Activated CD8-positive, alpha-beta T cell treated with anti-CD3 and anti-CD28 coated beads for 36 hours (primary cell): ENCODE measurements around the gene CTDSPL. TPM values are rescaled to one million over a fixed set of nuclear protein-coding genes. Genes with fewer than 3 reads are reported as not detected.

ENCODE experiments used
- ATAC-seq: fragments of 200-7000 bp; cut with Tn5 transposase; one replicate; pipeline ENCODE4 v1.10.0; 2021; ENCODE audit warnings: mild to moderate bottlenecking, moderate library complexity
- CTCF ChIA-PET: fragments of 350-600 bp; sonication (Branson Sonifier 250); formaldehyde crosslinking; loops from one replicate; lab custom pipeline; 2021; ENCODE audit warnings: antibody characterized with exemption; lab: Charles Lee
- POLR2A ChIA-PET: fragments of 350-600 bp; sonication (Branson Sonifier 250); formaldehyde crosslinking; loops from one replicate; lab custom pipeline; 2021; ENCODE audit warnings: antibody characterized with exemption; lab: Charles Lee
- DNase-seq: peaks from one replicate; pipeline ENCODE4 v3.0.0-alpha.2; 2020
- H3K27ac Mint-ChIP-seq: one replicate; pipeline ENCODE4 v1.8.0; 2021; ENCODE audit warnings: mild to moderate bottlenecking, mixed read lengths
- H3K27me3 Mint-ChIP-seq: one replicate; pipeline ENCODE4 v1.8.0; 2021; ENCODE audit warnings: mixed read lengths
- H3K36me3 Mint-ChIP-seq: one replicate; pipeline ENCODE4 v1.8.0; 2021; ENCODE audit warnings: low read depth, mixed read lengths
- H3K4me1 Mint-ChIP-seq: one replicate; pipeline ENCODE4 v1.8.0; 2021; ENCODE audit warnings: low read depth, mixed read lengths
- H3K4me3 Mint-ChIP-seq: one replicate; pipeline ENCODE4 v1.8.0; 2021; ENCODE audit warnings: mild to moderate bottlenecking, moderate library complexity, mixed read lengths
- H3K9me3 Mint-ChIP-seq: one replicate; pipeline ENCODE4 v1.8.0; 2021; ENCODE audit warnings: mixed read lengths
- intact Hi-C: fragments of 100-400 bp; cut with micrococcal nuclease; formaldehyde crosslinking; loops from one replicate; pipeline ENCODE4 v1.10.0; 2022
- total RNA-seq, 2 experiments: library from RNA; stranded (reverse); gene quantifications; one replicate each; pipeline ENCODE4 v1.2.3, GENCODE V29; 2021
- TF ChIP-seq, protein P1 (sequence below): fragments of 200-600 bp; IDR thresholded peaks from one replicate; pipeline ENCODE4 v1.8.0; 2022; ENCODE audit warnings: antibody characterized with exemption, mild to moderate bottlenecking

Gene CTDSPL
- total RNA-seq, 2 experiments from 2014 or later: 1.2 to 1.7 TPM

- no peak for DNase-seq
- Mint-ChIP-seq H3K36me3 (no peaks in the 10 kb centered on the region), H3K27ac (no peak overlapping the region), H3K27me3 (peaks cover 3% of the 10 kb centered on the region), H3K4me1 (no peaks in the 10 kb centered on the region), H3K9me3 (no peaks in the 10 kb centered on the region), H3K4me3 (no peak overlapping the region)
- CTCF ChIA-PET: no interaction called here
- intact Hi-C loops: no loop called here
- POLR2A ChIA-PET: no interaction called here
- TF ChIP-seq, protein P1, sequence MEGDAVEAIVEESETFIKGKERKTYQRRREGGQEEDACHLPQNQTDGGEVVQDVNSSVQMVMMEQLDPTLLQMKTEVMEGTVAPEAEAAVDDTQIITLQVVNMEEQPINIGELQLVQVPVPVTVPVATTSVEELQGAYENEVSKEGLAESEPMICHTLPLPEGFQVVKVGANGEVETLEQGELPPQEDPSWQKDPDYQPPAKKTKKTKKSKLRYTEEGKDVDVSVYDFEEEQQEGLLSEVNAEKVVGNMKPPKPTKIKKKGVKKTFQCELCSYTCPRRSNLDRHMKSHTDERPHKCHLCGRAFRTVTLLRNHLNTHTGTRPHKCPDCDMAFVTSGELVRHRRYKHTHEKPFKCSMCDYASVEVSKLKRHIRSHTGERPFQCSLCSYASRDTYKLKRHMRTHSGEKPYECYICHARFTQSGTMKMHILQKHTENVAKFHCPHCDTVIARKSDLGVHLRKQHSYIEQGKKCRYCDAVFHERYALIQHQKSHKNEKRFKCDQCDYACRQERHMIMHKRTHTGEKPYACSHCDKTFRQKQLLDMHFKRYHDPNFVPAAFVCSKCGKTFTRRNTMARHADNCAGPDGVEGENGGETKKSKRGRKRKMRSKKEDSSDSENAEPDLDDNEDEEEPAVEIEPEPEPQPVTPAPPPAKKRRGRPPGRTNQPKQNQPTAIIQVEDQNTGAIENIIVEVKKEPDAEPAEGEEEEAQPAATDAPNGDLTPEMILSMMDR: no peak
- no peak for ATAC-seq
These were observed 29.5 kb downstream of the CTDSPL start for GRCh38 chr3:37891227-37891626.

GRCh38 chr3:37892927-37893600 lies 31.4 kb downstream of the CTDSPL start:
- H3K4me3 Mint-ChIP-seq: no peak overlapping the region
- H3K4me1 Mint-ChIP-seq: no peaks in the 10 kb centered on the region
- no peaks in the 10 kb centered on the region for H3K36me3 Mint-ChIP-seq
- DNase-seq (no peak), ATAC-seq (no peak)
- TF ChIP-seq, protein P1: no peak
- H3K27ac Mint-ChIP-seq: no peak overlapping the region
- ChIA-PET CTCF (interaction anchor here (0.9 to 1.2 kb wide), 2 partner anchors 29 to 37 kb away, joined by 3 read pairs; no protein-coding TSS in a partner anchor), POLR2A (no interaction called here)
- no peaks in the 10 kb centered on the region for H3K9me3 Mint-ChIP-seq
- peaks cover 3% of the 10 kb centered on the region for H3K27me3 Mint-ChIP-seq
- intact Hi-C loops: no loop called here

GRCh38 chr3:37896827-37897226 lies 35.1 kb downstream of the CTDSPL start:
- Mint-ChIP-seq H3K9me3 (no peaks in the 10 kb centered on the region), H3K4me3 (no peak overlapping the region), H3K27me3 (peaks cover 3% of the 10 kb centered on the region), H3K4me1 (peaks cover 11% of the 10 kb centered on the region), H3K36me3 (no peaks in the 10 kb centered on the region), H3K27ac (no peak overlapping the region)
- ATAC-seq (no peak), DNase-seq (no peak)
- TF ChIP-seq, protein P1: no peak
- intact Hi-C loops: no loop called here
- ChIA-PET CTCF (interaction anchor here (0.9 to 1.3 kb wide), 2 partner anchors 70 to 77 kb away, joined by 3 read pairs; no protein-coding TSS in a partner anchor), POLR2A (no interaction called here)

DNA sequence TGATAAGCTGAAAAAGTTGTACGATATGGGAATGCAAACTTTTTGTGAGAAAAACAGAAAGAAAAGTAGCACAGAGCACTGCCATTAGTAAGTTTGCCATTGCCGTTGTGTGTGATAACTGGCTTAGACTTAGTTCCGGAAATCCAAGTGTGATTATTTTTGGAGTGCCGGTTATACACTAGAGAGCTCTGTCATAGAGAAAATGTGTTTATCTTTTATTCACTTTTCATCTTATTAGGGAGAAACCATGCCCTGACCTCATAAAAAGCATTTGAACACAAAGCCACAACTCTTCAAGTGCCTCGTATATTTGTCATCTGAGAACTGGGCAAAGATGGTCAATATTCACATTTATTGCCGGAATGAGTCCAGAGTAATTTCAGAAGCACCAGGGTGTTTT lies 36.1 kb downstream of the CTDSPL start:
- ATAC-seq (no peak), DNase-seq (no peak)
- TF ChIP-seq, protein P1: no peak
- POLR2A ChIA-PET: no interaction called here
- intact Hi-C loops: no loop called here
- no peak overlapping the region for H3K4me3 Mint-ChIP-seq
- H3K27ac Mint-ChIP-seq: no peak overlapping the region
- CTCF ChIA-PET: interaction anchor here (0.8 to 1.4 kb wide), 3 partner anchors 43 to 76 kb away, joined by 3 to 5 read pairs (median 3); no protein-coding TSS in a partner anchor
- peaks cover 13% of the 10 kb centered on the region for H3K4me1 Mint-ChIP-seq
- H3K36me3 Mint-ChIP-seq: no peaks in the 10 kb centered on the region
- H3K27me3 Mint-ChIP-seq: peaks cover 3% of the 10 kb centered on the region
- H3K9me3 Mint-ChIP-seq: no peaks in the 10 kb centered on the region

DNA sequence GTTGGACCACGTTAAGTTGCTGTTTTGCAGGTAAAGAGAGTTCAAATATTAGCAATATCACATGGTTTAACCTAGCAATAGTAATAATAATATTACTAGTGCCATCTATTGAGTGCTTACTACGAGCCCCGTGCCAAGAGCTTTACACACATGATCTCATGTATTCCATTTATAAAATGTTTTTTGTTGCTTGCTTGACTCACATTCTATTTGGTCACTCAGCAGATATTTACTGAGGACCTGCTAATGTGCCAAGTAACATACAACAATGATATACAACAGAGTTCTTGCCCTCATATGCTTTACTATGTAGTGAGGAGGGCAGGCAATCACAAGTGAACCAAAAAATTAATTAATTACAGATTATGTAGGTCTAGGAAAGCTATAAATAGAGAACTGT lies 36.7 kb downstream of the CTDSPL start:
- no peak overlapping the region for H3K4me3 Mint-ChIP-seq
- intact Hi-C loops: no loop called here
- H3K36me3 Mint-ChIP-seq: no peaks in the 10 kb centered on the region
- no peak for ATAC-seq
- CTCF ChIA-PET: interaction anchor here (0.8 to 1.4 kb wide), 2 partner anchors 44 to 69 kb away, joined by 3 to 5 read pairs; no protein-coding TSS in a partner anchor
- POLR2A ChIA-PET: no interaction called here
- TF ChIP-seq, protein P1: no peak
- H3K4me1 Mint-ChIP-seq: peaks cover 15% of the 10 kb centered on the region
- no peak overlapping the region for H3K27ac Mint-ChIP-seq
- peaks cover 3% of the 10 kb centered on the region for H3K27me3 Mint-ChIP-seq
- no peaks in the 10 kb centered on the region for H3K9me3 Mint-ChIP-seq
- no peak for DNase-seq
